ENCODE results near the gene MLPH.

MLPH gene

DNA sequence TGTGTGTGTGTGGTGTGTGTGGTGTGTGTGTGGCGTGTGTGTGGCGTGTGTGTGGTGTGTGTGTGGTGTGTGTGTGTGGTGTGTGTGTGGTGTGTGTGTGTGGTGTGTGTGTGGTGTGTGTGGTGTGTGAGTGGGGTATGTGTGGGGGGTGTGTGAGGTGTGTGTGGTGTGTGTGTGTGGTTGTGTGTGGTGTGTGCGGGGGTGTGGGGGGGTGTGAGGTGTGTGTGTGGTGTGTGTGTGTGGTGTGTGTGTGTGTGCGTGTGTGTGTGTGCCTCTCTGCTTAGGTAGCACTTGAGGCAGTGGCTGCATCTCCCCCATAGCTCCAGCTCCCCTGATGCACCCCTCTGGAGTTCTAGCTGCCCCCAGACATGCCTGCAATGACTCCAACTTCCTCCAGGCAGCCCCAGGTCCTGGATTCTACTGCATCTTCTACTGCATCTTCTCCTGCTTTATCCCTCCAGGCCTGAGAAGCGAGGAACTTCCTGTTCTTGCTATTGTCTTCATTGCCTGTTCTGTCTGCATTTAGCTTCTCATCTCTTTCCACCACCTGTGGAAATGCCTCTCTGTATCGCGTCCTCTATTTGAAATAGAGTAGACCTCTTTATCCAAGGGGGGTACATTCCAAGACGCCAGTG lies 22.2 kb upstream of the MLPH start:
- Histone ChIP-seq H3K23ac (ENCODE audit: low read depth, low read length, poor library complexity) (peak overlapping the region; percentile 47), H4K8ac (ENCODE audit: low read depth, low read length) (peak overlapping the region; percentile 76), H3K4me2 (ENCODE audit: insufficient read depth, low read length, poor library complexity, severe bottlenecking) (no peak overlapping the region), H3K27me3 (ENCODE audit: control insufficient read depth in 3 of 3, insufficient read depth in 3 of 3, low read depth in 1 of 3, low read length in 3 of 3) (no peaks in the 10 kb centered on the region), H3K36me3 (replicated peaks in 1 of 2; ENCODE audit: control insufficient read depth in 2 of 2, insufficient read depth in 2 of 2, low read length in 2 of 2) (no peaks in the 10 kb centered on the region), H3K14ac (ENCODE audit: low read length) (peak overlapping the region; percentile 76), H3K4ac (ENCODE audit: low read length) (no peak overlapping the region), H4K91ac (ENCODE audit: low read depth, low read length, poor library complexity) (no peak overlapping the region), H3K9ac (ENCODE audit: low read depth, low read length, poor library complexity) (peak overlapping the region; percentile 55), H2BK120ac (ENCODE audit: low read depth, low read length) (no peak overlapping the region), H3K4me1 (ENCODE audit: control insufficient read depth in 2 of 2, insufficient read depth in 1 of 2, low read depth in 1 of 2, low read length in 2 of 2) (no peaks in the 10 kb centered on the region), H2BK5ac (ENCODE audit: low read length) (no peak overlapping the region), H2AFZ (ENCODE audit: low read length) (no peak overlapping the region), H3K18ac (ENCODE audit: low read length) (no peak overlapping the region), H2AK5ac (ENCODE audit: low read depth, low read length) (no peak overlapping the region), H3K9me3 (replicated peaks in 1 of 2; ENCODE audit: control insufficient read depth in 2 of 2, insufficient read depth in 1 of 2, low read depth in 1 of 2, low read length in 2 of 2) (no peaks in the 10 kb centered on the region), H3K79me1 (ENCODE audit: low read depth, low read length) (no peaks in the 10 kb centered on the region), H3K4me3 (ENCODE audit: low read length in 2 of 2) (peak overlapping the region in 1 of 2 donors; percentile 63), H3K27ac (replicated peaks; ENCODE audit: low read length) (no peak overlapping the region), H2BK12ac (ENCODE audit: low read length) (no peak overlapping the region), H2BK15ac (ENCODE audit: low read length) (no peak overlapping the region)
- WGBS, 2 donors (ENCODE audit: extremely low coverage in 2 of 2, insufficient read length in 2 of 2, insufficient replicate concordance in 1 of 2): 100% methylated on average over 1 of the region's 8 CpGs; no CpG with 5 or more reads in 1 of the 2 donors
- DNase-seq (ENCODE audit: low spot score): no peak

- Histone ChIP-seq H3K27ac (replicated peaks; ENCODE audit: low read length) (no peak overlapping the region), H2BK120ac (ENCODE audit: low read depth, low read length) (no peak overlapping the region), H2BK12ac (ENCODE audit: low read length) (no peak overlapping the region), H3K36me3 (replicated peaks in 1 of 2; ENCODE audit: control insufficient read depth in 2 of 2, insufficient read depth in 2 of 2, low read length in 2 of 2) (no peaks in the 10 kb centered on the region), H4K8ac (ENCODE audit: low read depth, low read length) (no peak overlapping the region), H3K4ac (ENCODE audit: low read length) (no peak overlapping the region), H3K14ac (ENCODE audit: low read length) (no peak overlapping the region), H3K4me1 (ENCODE audit: control insufficient read depth in 2 of 2, insufficient read depth in 1 of 2, low read depth in 1 of 2, low read length in 2 of 2) (no peaks in the 10 kb centered on the region), H2AK5ac (ENCODE audit: low read depth, low read length) (no peak overlapping the region), H3K4me2 (ENCODE audit: insufficient read depth, low read length, poor library complexity, severe bottlenecking) (no peak overlapping the region), H3K18ac (ENCODE audit: low read length) (no peak overlapping the region), H3K4me3 (ENCODE audit: low read length in 2 of 2) (no peak overlapping the region), H3K27me3 (ENCODE audit: control insufficient read depth in 3 of 3, insufficient read depth in 3 of 3, low read depth in 1 of 3, low read length in 3 of 3) (peaks cover 0 to 2% (median 0%) of the 10 kb centered on the region in 3 experiments), H3K23ac (ENCODE audit: low read depth, low read length, poor library complexity) (no peak overlapping the region), H3K9me3 (replicated peaks in 1 of 2; ENCODE audit: control insufficient read depth in 2 of 2, insufficient read depth in 1 of 2, low read depth in 1 of 2, low read length in 2 of 2) (no peaks in the 10 kb centered on the region), H3K9ac (ENCODE audit: low read depth, low read length, poor library complexity) (no peak overlapping the region), H4K91ac (ENCODE audit: low read depth, low read length, poor library complexity) (no peak overlapping the region), H2AFZ (ENCODE audit: low read length) (no peak overlapping the region), H3K79me1 (ENCODE audit: low read depth, low read length) (no peaks in the 10 kb centered on the region), H2BK15ac (ENCODE audit: low read length) (no peak overlapping the region), H2BK5ac (ENCODE audit: low read length) (no peak overlapping the region)
- DNase-seq (ENCODE audit: low spot score): no peak
- whole genome bisulfite sequencing, 2 donors (ENCODE audit: extremely low coverage in 2 of 2, insufficient read length in 2 of 2, insufficient replicate concordance in 1 of 2): no CpG with 5 or more reads among the region's 16 CpGs
These were observed 21.4 kb upstream of the MLPH start for GRCh38 chr2:237465515-237466148.

GRCh38 chr2:237466211-237466610 lies 20.8 kb upstream of the MLPH start:
- H3K18ac ChIP-seq (ENCODE audit: low read length): no peak overlapping the region
- no peak overlapping the region for H2BK15ac ChIP-seq (ENCODE audit: low read length)
- no peak overlapping the region for H3K4me2 ChIP-seq (ENCODE audit: insufficient read depth, low read length, poor library complexity, severe bottlenecking)
- no peaks in the 10 kb centered on the region for H3K36me3 ChIP-seq (replicated peaks in 1 of 2; ENCODE audit: control insufficient read depth in 2 of 2, insufficient read depth in 2 of 2, low read length in 2 of 2)
- no peak overlapping the region for H2AFZ ChIP-seq (ENCODE audit: low read length)
- H4K8ac ChIP-seq (ENCODE audit: low read depth, low read length): no peak overlapping the region
- H4K91ac ChIP-seq (ENCODE audit: low read depth, low read length, poor library complexity): no peak overlapping the region
- no peak overlapping the region for H2BK120ac ChIP-seq (ENCODE audit: low read depth, low read length)
- no CpG with 5 or more reads among the region's 6 CpGs for WGBS, 2 donors (ENCODE audit: extremely low coverage in 2 of 2, insufficient read length in 2 of 2, insufficient replicate concordance in 1 of 2)
- no peak overlapping the region for H2BK12ac ChIP-seq (ENCODE audit: low read length)
- H3K4me3 ChIP-seq (ENCODE audit: low read length in 2 of 2): no peak overlapping the region
- H3K27me3 ChIP-seq (ENCODE audit: control insufficient read depth in 3 of 3, insufficient read depth in 3 of 3, low read depth in 1 of 3, low read length in 3 of 3): peaks cover 0 to 2% (median 0%) of the 10 kb centered on the region in 3 experiments
- H3K9me3 ChIP-seq (replicated peaks in 1 of 2; ENCODE audit: control insufficient read depth in 2 of 2, insufficient read depth in 1 of 2, low read depth in 1 of 2, low read length in 2 of 2): no peaks in the 10 kb centered on the region
- no peak overlapping the region for H2AK5ac ChIP-seq (ENCODE audit: low read depth, low read length)
- no peak overlapping the region for H3K14ac ChIP-seq (ENCODE audit: low read length)
- no peaks in the 10 kb centered on the region for H3K79me1 ChIP-seq (ENCODE audit: low read depth, low read length)
- H3K4ac ChIP-seq (ENCODE audit: low read length): no peak overlapping the region
- no peak overlapping the region for H3K23ac ChIP-seq (ENCODE audit: low read depth, low read length, poor library complexity)
- H3K4me1 ChIP-seq (ENCODE audit: control insufficient read depth in 2 of 2, insufficient read depth in 1 of 2, low read depth in 1 of 2, low read length in 2 of 2): no peaks in the 10 kb centered on the region
- no peak overlapping the region for H3K9ac ChIP-seq (ENCODE audit: low read depth, low read length, poor library complexity)
- no peak overlapping the region for H3K27ac ChIP-seq (replicated peaks; ENCODE audit: low read length)
- DNase-seq (ENCODE audit: low spot score): no peak
- H2BK5ac ChIP-seq (ENCODE audit: low read length): no peak overlapping the region

DNA sequence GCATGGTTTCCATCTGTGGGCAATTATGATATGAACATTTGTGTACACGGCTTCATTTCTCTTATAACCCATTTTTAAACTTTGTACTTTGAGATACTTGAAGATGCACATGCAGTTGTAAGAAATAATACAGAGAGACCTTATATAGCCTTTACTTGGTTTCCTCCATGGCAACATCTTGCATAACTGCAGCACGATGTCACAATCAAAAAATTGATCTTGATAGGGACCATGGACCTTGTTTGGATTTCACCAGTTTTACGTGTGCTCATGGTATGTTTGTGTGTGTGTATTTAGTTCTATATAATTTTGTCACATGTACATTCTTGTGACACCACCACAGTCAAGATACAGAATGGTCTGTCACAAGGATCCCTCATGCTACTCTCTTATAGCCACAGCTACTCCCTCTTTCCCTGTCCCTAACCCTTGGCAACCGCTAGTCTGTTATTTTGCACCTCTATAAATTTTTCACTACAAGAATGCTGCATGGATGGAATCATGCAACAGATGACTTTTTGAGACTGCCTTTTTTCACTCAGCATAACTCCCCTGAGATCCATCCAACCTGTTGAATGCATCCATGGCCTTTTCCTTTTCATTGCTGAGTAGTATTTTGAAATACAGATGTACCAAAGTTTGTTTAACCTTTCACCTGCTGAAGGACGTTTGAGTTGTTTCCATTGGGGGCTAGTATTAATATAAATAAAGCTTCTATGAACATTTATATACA lies 19.4 kb upstream of the MLPH start:
- H3K23ac ChIP-seq (ENCODE audit: low read depth, low read length, poor library complexity): no peak overlapping the region
- no peak overlapping the region for H3K9ac ChIP-seq (ENCODE audit: low read depth, low read length, poor library complexity)
- no peak overlapping the region for H2BK120ac ChIP-seq (ENCODE audit: low read depth, low read length)
- no CpG with 5 or more reads among the region's 5 CpGs for WGBS, 2 donors (ENCODE audit: extremely low coverage in 2 of 2, insufficient read length in 2 of 2, insufficient replicate concordance in 1 of 2)
- no peaks in the 10 kb centered on the region for H3K9me3 ChIP-seq (replicated peaks in 1 of 2; ENCODE audit: control insufficient read depth in 2 of 2, insufficient read depth in 1 of 2, low read depth in 1 of 2, low read length in 2 of 2)
- H3K27me3 ChIP-seq (ENCODE audit: control insufficient read depth in 3 of 3, insufficient read depth in 3 of 3, low read depth in 1 of 3, low read length in 3 of 3): peaks cover 0 to 2% (median 0%) of the 10 kb centered on the region in 3 experiments
- H2AFZ ChIP-seq (ENCODE audit: low read length): no peak overlapping the region
- H2BK5ac ChIP-seq (ENCODE audit: low read length): no peak overlapping the region
- H3K14ac ChIP-seq (ENCODE audit: low read length): no peak overlapping the region
- H2BK12ac ChIP-seq (ENCODE audit: low read length): no peak overlapping the region
- no peak for DNase-seq (ENCODE audit: low spot score)
- no peak overlapping the region for H4K91ac ChIP-seq (ENCODE audit: low read depth, low read length, poor library complexity)
- no peak overlapping the region for H2AK5ac ChIP-seq (ENCODE audit: low read depth, low read length)
- H2BK15ac ChIP-seq (ENCODE audit: low read length): no peak overlapping the region
- no peaks in the 10 kb centered on the region for H3K36me3 ChIP-seq (replicated peaks in 1 of 2; ENCODE audit: control insufficient read depth in 2 of 2, insufficient read depth in 2 of 2, low read length in 2 of 2)
- H3K27ac ChIP-seq (replicated peaks; ENCODE audit: low read length): no peak overlapping the region
- no peaks in the 10 kb centered on the region for H3K79me1 ChIP-seq (ENCODE audit: low read depth, low read length)
- H3K18ac ChIP-seq (ENCODE audit: low read length): no peak overlapping the region
- no peak overlapping the region for H3K4me2 ChIP-seq (ENCODE audit: insufficient read depth, low read length, poor library complexity, severe bottlenecking)
- H3K4me1 ChIP-seq (ENCODE audit: control insufficient read depth in 2 of 2, insufficient read depth in 1 of 2, low read depth in 1 of 2, low read length in 2 of 2): no peaks in the 10 kb centered on the region
- H3K4ac ChIP-seq (ENCODE audit: low read length): no peak overlapping the region
- H4K8ac ChIP-seq (ENCODE audit: low read depth, low read length): no peak overlapping the region
- no peak overlapping the region for H3K4me3 ChIP-seq (ENCODE audit: low read length in 2 of 2)
